Ovary (tissue), 9 donors: ENCODE data around the gene KRT76. TPM values are rescaled to one million over a fixed set of nuclear protein-coding genes. Genes with fewer than 3 reads are reported as not detected.

Source experiments
- DNase-seq, 5 donors: peaks; one replicate each; pipeline ENCODE4 v3.0.0-alpha.2; 2019 to 2020
- H3K27ac ChIP-seq, 2 donors: fragments of 200-600 bp; one replicate each; pipeline versions ENCODE4 v1.5.1 to v1.8.0; 2019 to 2022
- H3K27me3 ChIP-seq: fragments of 200-600 bp; one replicate; pipeline ENCODE4 v1.8.0; 2022
- H3K36me3 ChIP-seq: fragments of 200-600 bp; sonication (generic); one replicate; pipeline ENCODE4 v1.5.1; 2019
- H3K4me1 ChIP-seq: one replicate; pipeline ENCODE4 v1.8.1; 2013; ENCODE audit warnings: mild to moderate bottlenecking, moderate library complexity; ENCODE audit not compliant: insufficient read depth
- H3K4me3 ChIP-seq: fragments of 200-600 bp; sonication (generic); one replicate; pipeline ENCODE4 v1.5.1; 2017
- H3K9me3 ChIP-seq, 2 donors: fragments of 200-600 bp in 1 of 2; sonication (generic) in 1 of 2; one replicate each; pipeline versions ENCODE4 v1.5.1 to v1.8.1; 2013 to 2019; ENCODE audit warnings: mild to moderate bottlenecking in 1 of 2, moderate library complexity in 1 of 2
- EP300 ChIP-seq: sonication (generic); formaldehyde crosslinking; IDR thresholded peaks from one replicate; pipeline ENCODE4 v1.6.1; 2017; ENCODE audit warnings: antibody characterized with exemption
- POLR2A ChIP-seq: fragments of 450-650 bp; IDR thresholded peaks from one replicate; pipeline ENCODE4 v1.6.1; 2017; ENCODE audit warnings: antibody characterized with exemption, mild to moderate bottlenecking, moderate library complexity
- WGBS, 3 donors: extraction: QIAGEN DNeasy Blood & Tissue Kit in 1 of 3; methylation state at CpG; one replicate each; pipeline versions ENCODE4 v1.1.5 to v1.1.7; 2013 to 2017; 5-methylcytosine and 5-hydroxymethylcytosine counted together
- intact Hi-C, 4 donors: fragments of 100-400 bp; cut with DNase I; formaldehyde crosslinking; loops; one replicate each; pipeline versions ENCODE4 v1.11.0 to v1.15.1; 2022 to 2023
- polyA plus RNA-seq, 2 donors: library from polyadenylated mRNA; stranded (reverse); fragments of 200-250 nt in 1 of 2; fragments of 350-450 nt in 1 of 2; fragmentation: Illumina TruSeq in 1 of 2; extraction: RNeasy Lipid Tissue Mini Kit (QIAGEN cat#74804) in 1 of 2; gene quantifications; one replicate each; pipeline ENCODE4 v1.2.3, GENCODE V29; 2013 to 2014
- total RNA-seq, 7 donors: library from RNA; depleted of rRNA in 2 of 7; stranded (reverse); fragments of >200 nt in 2 of 7; fragmentation: NEBNext Ultra II Directional in 3 of 7; extraction: Animal tissue kit (Norgen Biotek cat#: 25700) in 3 of 7; gene quantifications; one replicate each; pipeline versions ENCODE4 v1.1.0 to v1.2.4, GENCODE V29; 2016 to 2023
- TF ChIP-seq, protein P1 (sequence below), 3 donors: fragments of 450-650 bp in 2 of 3; fragments of 200-600 bp in 1 of 3; IDR thresholded peaks; one replicate each; pipeline versions ENCODE4 v1.5.1 to v1.8.0; 2016 to 2022; ENCODE audit warnings: antibody characterized with exemption in 3 of 3, mild to moderate bottlenecking in 1 of 3
- donor health status: DM: no; HTN: no; CAD: no; lungs with moderate emphysema.
- donor health status: DM: no; HTN: no; CAD: no.
- donor health status: Bipolar disorder and iron deficiency.
- donor health status: DM: yes; HTN: yes; CAD: no.
- donor health status: DM: no; HTN: no; CAD: no.
- donor health status: DM: yes; HTN: yes; CAD: no.

KRT76 gene
- total and polyA plus RNA-seq, 9 donors: not detected

- no peaks in the 10 kb centered on the region for H3K9me3 ChIP-seq
- WGBS, 3 donors: 49 to 53% (median 50%) methylated on average over 19 of the region's 19 CpGs
- no peak overlapping the region for H3K4me3 ChIP-seq
- no peak for DNase-seq
- no peaks in the 10 kb centered on the region for H3K36me3 ChIP-seq
- no peak overlapping the region for H3K27ac ChIP-seq
- TF ChIP-seq EP300: no peak
- TF ChIP-seq, protein P1, sequence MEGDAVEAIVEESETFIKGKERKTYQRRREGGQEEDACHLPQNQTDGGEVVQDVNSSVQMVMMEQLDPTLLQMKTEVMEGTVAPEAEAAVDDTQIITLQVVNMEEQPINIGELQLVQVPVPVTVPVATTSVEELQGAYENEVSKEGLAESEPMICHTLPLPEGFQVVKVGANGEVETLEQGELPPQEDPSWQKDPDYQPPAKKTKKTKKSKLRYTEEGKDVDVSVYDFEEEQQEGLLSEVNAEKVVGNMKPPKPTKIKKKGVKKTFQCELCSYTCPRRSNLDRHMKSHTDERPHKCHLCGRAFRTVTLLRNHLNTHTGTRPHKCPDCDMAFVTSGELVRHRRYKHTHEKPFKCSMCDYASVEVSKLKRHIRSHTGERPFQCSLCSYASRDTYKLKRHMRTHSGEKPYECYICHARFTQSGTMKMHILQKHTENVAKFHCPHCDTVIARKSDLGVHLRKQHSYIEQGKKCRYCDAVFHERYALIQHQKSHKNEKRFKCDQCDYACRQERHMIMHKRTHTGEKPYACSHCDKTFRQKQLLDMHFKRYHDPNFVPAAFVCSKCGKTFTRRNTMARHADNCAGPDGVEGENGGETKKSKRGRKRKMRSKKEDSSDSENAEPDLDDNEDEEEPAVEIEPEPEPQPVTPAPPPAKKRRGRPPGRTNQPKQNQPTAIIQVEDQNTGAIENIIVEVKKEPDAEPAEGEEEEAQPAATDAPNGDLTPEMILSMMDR (IDR thresholded peaks at IDR 0.05): no peak
- no peak for TF ChIP-seq POLR2A
- intact Hi-C loops: no loop called here
- no peaks in the 10 kb centered on the region for H3K27me3 ChIP-seq
- no peaks in the 10 kb centered on the region for H3K4me1 ChIP-seq
Measured at GRCh38 chr12:52790427-52791270, 13.5 kb upstream of the KRT76 start.

DNA sequence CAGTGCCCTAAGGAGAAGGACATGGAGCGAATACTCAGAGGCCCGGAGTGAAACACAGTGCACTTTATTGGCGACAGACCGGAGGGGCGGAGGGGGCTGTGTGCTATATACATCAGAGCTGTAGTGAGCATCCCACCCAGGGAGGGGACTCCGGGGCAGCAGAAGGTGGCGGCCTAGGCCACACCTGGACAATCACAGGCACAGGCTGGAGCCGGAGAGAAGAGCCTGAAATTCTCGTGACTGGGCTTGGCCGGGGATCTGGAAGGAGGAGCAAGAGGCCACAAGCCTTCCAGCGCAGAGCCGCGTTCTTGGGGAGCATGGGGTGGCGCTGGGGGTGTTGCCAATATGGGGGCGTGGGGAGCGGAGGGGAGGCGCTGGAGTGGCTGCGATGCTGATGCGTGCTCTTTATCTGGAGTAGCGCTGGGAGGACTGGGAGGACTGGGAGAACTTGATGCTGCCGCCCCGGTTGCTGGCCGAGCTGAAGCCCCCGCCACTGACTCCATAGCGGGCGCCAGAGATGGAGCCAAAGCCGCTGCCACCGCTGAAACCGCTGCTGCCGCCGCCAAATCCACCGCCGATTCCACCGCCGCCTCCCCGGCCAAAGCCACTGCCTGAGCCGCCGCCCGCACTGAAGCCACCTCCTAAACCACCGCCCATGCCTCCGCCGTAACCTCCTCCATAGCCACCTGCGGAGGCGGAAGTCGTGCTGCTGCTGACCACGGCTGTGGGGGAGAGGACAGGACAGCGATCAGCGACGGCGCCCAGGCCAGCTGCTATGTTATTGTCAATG lies 12.7 kb upstream of the KRT76 start:
- TF ChIP-seq, protein P1 (IDR thresholded peaks at IDR 0.05): no peak
- no peak for TF ChIP-seq EP300
- no peak for TF ChIP-seq POLR2A
- intact Hi-C loops: no loop called here
- Histone ChIP-seq H3K9me3 (no peaks in the 10 kb centered on the region), H3K27ac (no peak overlapping the region), H3K36me3 (no peaks in the 10 kb centered on the region), H3K4me3 (no peak overlapping the region), H3K4me1 (no peaks in the 10 kb centered on the region), H3K27me3 (no peaks in the 10 kb centered on the region)
- WGBS, 3 donors: 12 to 16% (median 14%) methylated on average over 47 to 50 of the region's 50 CpGs
- DNase-seq: no peak

GRCh38 chr12:52788876-52789636 lies 11.9 kb upstream of the KRT76 start:
- TF ChIP-seq EP300: no peak
- TF ChIP-seq, protein P1 (IDR thresholded peaks at IDR 0.05): no peak
- TF ChIP-seq POLR2A: no peak
- H3K4me3 ChIP-seq: no peak overlapping the region
- intact Hi-C loops: no loop called here
- H3K27ac ChIP-seq: no peak overlapping the region
- no peaks in the 10 kb centered on the region for H3K27me3 ChIP-seq
- H3K4me1 ChIP-seq: no peaks in the 10 kb centered on the region
- 89 to 93% (median 90%) methylated on average over 11 of the region's 11 CpGs for WGBS, 3 donors
- no peak for DNase-seq
- H3K9me3 ChIP-seq: no peaks in the 10 kb centered on the region
- H3K36me3 ChIP-seq: no peaks in the 10 kb centered on the region

DNA sequence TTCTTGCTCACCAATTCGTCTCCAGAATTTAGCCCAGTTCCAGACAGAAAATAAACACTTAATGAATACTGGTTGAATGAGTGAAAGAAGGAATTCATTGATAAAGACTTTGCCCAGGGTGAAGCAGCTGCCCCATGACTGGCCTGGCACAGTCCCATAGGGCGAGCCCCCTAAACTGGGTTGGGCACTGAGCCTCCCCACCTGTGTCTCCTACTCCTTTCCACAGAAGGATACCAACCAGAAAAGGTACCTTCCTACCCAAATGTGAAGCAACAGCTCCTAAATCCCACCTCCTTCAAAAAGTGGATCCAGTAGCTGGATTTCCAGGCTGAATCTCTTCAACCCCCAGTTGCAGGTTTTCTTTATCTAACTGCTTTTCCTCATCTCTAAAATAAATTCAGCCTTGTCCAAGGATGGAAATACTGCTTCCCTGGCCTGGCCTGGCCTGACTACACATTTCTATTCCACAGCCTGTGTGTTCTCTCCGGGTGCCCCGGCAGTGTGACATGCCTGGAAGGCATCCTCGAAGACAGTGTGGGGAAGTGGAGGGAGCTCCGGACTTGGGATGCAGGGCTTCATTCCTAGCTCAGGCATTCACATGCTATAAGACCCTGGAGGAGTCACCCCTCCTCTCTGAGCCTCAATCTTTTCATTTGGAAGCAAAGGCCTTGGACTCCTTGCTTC lies 11.2 kb upstream of the KRT76 start:
- TF ChIP-seq, protein P1 (IDR thresholded peaks at IDR 0.05): no peak
- no peak for TF ChIP-seq EP300
- no peak for TF ChIP-seq POLR2A
- Histone ChIP-seq H3K27ac (no peak overlapping the region), H3K36me3 (no peaks in the 10 kb centered on the region), H3K27me3 (no peaks in the 10 kb centered on the region), H3K9me3 (no peaks in the 10 kb centered on the region), H3K4me3 (no peak overlapping the region), H3K4me1 (no peaks in the 10 kb centered on the region)
- DNase-seq: no peak
- intact Hi-C loops: no loop called here
- WGBS, 3 donors: 73 to 79% (median 77%) methylated on average over 6 of the region's 6 CpGs
